IPS DF 6.9 (cell line): Measurements from ENCODE around the gene WASL.
A peak's percentile ranks its signal among the peaks of the same experiment; 100 is the strongest.

Experiments used
- DNase-seq: peaks from one replicate; pipeline ENCODE4 v3.0.0-alpha.2; 2013; ENCODE audit warnings: low read depth, low spot score
- H3K27ac ChIP-seq: one replicate; pipeline ENCODE4 v1.5.1; 2013; ENCODE audit warnings: low read length, control low read depth
- H3K27me3 ChIP-seq: 2 replicates; pipeline ENCODE4 v1.6.1; 2013; ENCODE audit warnings: mild to moderate bottlenecking, low read length; ENCODE audit not compliant: control insufficient read depth, insufficient read depth
- H3K36me3 ChIP-seq: 2 replicates; pipeline ENCODE4 v1.6.1; 2013; ENCODE audit warnings: low read length; ENCODE audit not compliant: control insufficient read depth, insufficient read depth
- H3K4me1 ChIP-seq: 2 replicates; pipeline ENCODE4 v1.6.1; 2013; ENCODE audit warnings: low read length; ENCODE audit not compliant: control insufficient read depth, insufficient read depth
- H3K4me3 ChIP-seq: 2 replicates; pipeline ENCODE4 v1.5.1; 2013; ENCODE audit warnings: mild to moderate bottlenecking, low read length
- H3K9me3 ChIP-seq: 2 replicates; pipeline ENCODE4 v1.6.1; 2013; ENCODE audit warnings: low read length, inconsistent platforms; ENCODE audit not compliant: control insufficient read depth, insufficient read depth
- WGBS: extraction: QIAGEN DNeasy Blood & Tissue Kit; methylation state at CpG from one replicate; pipeline ENCODE4 v1.1.7; 2013; ENCODE audit warnings: mixed read lengths, missing lambda C conversion rate; ENCODE audit not compliant: insufficient read length, insufficient coverage; 5-methylcytosine and 5-hydroxymethylcytosine counted together

Gene WASL

DNA sequence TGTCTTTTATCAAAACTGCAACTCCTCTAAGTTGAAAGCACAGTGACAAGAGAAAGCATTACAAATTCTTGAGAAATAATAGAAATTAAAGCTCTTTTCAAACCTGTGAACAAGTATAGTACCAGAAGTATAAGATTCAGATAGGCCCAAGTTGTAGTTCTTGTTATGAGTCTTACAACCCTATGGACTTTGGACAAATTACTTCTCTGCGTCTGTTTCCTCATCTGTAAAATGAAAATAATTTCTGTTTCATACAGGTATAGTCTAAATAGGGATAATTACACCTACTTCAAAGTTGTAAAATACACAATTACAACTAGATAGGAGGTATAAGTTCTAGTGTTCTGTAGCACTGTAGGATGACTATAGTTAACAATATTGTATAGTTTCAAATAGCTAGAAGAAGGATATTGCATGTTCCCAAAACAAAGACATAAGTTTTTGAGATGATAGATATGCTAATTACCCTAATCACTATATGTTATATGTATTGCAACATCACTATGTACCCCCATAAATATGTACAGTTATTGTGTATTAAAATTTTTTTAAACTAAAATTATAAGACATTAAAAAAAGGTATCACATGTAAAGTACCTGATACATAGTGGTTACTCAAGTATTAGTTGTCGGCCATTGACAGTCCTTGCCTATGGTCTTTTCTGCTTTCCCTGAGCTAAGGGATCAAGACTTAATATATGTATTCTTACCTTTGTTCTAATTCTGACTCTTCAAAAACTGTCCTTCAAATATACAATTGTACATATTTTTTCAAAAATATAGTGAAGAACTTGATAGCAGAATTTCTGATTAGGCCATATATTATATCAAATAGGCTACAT lies 1.8 kb upstream of the WASL start:
- Histone ChIP-seq H3K4me1 (no peaks in the 10 kb centered on the region; the same call in 1 of the 2 replicates), H3K27me3 (no peaks in the 10 kb centered on the region), H3K9me3 (no peaks in the 10 kb centered on the region), H3K4me3 (no peak overlapping the region), H3K27ac (no peak overlapping the region), H3K36me3 (no peaks in the 10 kb centered on the region)
- no peak for DNase-seq
- no CpG with 5 or more reads among the region's 2 CpGs for WGBS

DNA sequence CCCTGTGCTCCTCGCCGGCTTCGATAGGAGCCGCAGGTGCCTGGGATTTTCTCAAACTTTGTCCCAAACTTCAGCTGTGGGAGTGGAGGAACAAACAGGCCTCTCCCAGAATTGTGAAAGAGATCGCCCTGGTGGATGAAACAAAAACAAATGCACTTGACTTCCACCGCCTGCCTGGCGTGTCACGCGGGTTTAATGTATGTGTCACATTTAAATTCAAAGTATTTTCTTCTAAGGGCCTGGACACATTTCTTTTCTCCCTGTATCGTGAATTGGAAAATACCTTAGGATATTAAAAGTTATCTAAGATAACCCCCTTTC lies 694 bp upstream of the WASL start:
- WGBS = no CpG with 5 or more reads among the region's 10 CpGs
- Histone ChIP-seq H3K4me3 (peak overlapping the region; percentile 86), H3K36me3 (no peaks in the 10 kb centered on the region), H3K9me3 (no peaks in the 10 kb centered on the region), H3K4me1 (no peaks in the 10 kb centered on the region; the same call in 1 of the 2 replicates), H3K27me3 (no peaks in the 10 kb centered on the region), H3K27ac (no peak overlapping the region)
- DNase-seq = no peak

DNA sequence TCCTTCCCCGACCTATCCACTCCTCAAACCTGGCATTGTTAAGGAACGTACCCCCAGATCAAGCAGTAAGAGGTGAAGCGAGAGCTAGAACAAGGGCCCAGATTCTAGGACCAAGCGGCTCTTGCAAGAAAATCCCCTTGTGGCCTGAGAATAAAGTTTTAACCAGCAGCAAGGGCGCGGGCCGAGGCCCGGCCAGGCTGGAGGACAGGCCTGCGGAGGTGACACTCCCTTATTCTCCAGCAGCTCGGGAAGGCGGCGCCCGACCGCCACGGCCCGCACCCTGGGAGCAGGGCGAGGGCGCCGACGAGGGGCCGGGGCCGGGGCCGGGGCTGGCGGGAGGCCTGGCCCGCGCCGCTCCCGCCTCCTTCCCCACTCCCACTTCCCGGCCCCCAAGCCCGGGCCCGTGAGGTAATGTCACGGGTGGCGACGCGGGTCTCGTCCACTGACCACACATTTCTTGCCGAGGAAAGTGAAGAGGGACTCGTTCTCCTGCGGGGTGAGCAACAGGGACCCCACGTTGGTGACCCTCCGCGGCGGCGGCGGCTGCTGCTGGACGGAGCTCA lies 551 bp downstream of the WASL start:
- no peaks in the 10 kb centered on the region for H3K27me3 ChIP-seq
- DNase-seq = no peak
- H3K4me1 ChIP-seq = no peaks in the 10 kb centered on the region; the same call in 1 of the 2 replicates
- WGBS = no CpG with 5 or more reads among the region's 46 CpGs
- H3K9me3 ChIP-seq = no peaks in the 10 kb centered on the region
- H3K4me3 ChIP-seq = peak overlapping the region; percentile 86
- H3K27ac ChIP-seq = no peak overlapping the region
- H3K36me3 ChIP-seq = no peaks in the 10 kb centered on the region

DNA sequence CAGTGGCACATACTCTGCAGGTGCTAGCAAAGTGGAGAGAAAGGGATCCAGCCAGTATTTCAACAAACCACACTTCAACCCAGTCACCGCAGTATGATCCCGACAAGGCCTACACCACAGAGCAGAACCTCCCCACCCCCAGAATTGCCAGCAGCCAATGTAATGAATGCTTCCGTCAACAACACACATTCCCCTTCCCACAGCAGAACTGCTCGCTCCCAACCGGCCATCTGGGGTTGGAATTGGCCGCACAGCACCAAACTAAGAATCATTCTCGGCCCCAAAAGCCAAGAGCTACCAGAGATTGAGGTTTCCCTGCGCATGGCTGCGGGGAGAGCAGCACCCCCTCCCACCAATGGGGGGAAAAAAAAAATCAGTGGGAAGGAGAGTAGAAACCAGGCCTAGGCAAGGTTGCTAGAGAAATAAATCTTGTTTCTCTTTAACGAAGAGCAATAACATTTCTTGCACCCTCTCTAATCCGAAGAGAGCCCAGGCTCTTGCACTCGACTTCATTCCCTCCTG lies 1.1 kb downstream of the WASL start:
- no peaks in the 10 kb centered on the region for H3K27me3 ChIP-seq
- no peaks in the 10 kb centered on the region for H3K36me3 ChIP-seq
- H3K4me1 ChIP-seq = no peaks in the 10 kb centered on the region; the same call in 1 of the 2 replicates
- no peak overlapping the region for H3K27ac ChIP-seq
- peak; percentile 22 for DNase-seq
- no peaks in the 10 kb centered on the region for H3K9me3 ChIP-seq
- no CpG with 5 or more reads among the region's 12 CpGs for WGBS
- H3K4me3 ChIP-seq = peak overlapping the region; percentile 86; the same call in 1 of the 2 replicates

DNA sequence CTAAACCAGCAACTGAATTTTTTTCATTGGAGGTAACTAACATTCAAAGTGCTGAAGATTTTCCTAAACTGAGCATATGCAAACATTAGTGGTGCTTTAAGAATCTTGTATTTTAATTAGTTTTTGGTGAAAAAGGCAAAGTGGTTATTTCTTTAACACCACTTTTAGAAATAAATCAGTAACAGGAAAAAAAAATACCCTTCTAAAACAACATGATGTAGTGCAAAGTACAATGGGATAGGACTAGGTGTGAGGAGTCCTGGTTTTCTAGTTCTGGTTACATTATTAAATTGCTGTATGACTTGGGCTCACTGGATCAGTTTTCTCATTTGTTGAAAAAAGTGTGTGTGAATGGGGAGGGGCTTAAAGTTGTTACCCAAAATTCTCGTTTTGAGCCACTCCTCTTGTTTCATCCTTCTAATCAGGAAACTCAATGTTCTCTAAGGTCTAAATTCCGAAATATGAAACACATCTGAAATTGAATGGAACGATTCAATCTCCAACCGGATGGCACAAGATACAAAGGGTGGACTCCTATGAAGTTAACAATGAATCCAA lies 1.8 kb downstream of the WASL start:
- Histone ChIP-seq H3K36me3 (no peaks in the 10 kb centered on the region), H3K4me1 (no peaks in the 10 kb centered on the region), H3K4me3 (no peak overlapping the region; the same call in 1 of the 2 replicates), H3K27me3 (no peaks in the 10 kb centered on the region), H3K27ac (no peak overlapping the region), H3K9me3 (no peaks in the 10 kb centered on the region)
- no CpG with 5 or more reads among the region's 4 CpGs for WGBS
- no peak for DNase-seq

DNA sequence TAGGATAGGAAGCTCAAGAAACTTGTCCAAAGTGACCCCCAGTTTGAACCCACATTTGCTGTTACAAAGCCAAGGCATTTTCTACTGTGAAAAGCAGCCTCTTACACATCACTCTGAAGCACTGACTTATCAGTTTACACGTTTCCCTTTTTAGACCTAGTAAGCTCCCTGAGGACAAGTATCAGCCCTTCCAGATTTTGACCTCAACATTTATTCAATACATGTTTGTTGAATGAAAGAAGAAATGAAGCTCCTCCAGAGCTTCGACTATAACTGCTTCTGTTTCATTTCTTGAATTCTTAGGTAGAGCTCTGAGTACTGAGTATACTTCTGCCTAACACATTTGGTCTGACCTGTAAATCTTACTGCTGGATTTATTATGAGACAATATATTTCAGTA lies 2.7 kb downstream of the WASL start:
- no peaks in the 10 kb centered on the region for H3K36me3 ChIP-seq
- no CpG with 5 or more reads among the region's 2 CpGs for WGBS
- no peak overlapping the region for H3K4me3 ChIP-seq
- DNase-seq = no peak
- no peaks in the 10 kb centered on the region for H3K4me1 ChIP-seq
- no peaks in the 10 kb centered on the region for H3K27me3 ChIP-seq
- H3K9me3 ChIP-seq = no peaks in the 10 kb centered on the region
- no peak overlapping the region for H3K27ac ChIP-seq

DNA sequence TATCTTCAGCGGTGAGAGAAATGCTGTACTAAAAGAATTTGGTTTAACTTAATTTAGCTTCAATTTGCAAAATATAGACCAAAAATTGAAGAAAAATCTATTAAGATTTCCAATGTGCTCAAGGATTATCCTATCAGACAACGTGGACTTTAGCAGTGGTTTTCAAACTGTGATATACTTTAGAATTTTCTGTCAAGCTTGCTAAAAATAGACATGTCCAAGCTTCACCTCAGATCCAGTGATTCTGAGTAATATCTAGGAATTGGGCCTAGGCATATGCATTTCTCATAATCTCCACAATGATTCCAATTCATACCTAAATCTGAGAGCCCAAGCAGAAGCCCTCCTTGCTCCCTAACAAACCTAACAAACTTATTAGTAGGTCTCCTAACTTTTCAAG lies 3.4 kb downstream of the WASL start:
- no peak for DNase-seq
- Histone ChIP-seq H3K4me3 (no peak overlapping the region), H3K36me3 (no peaks in the 10 kb centered on the region), H3K4me1 (no peaks in the 10 kb centered on the region), H3K27ac (no peak overlapping the region), H3K9me3 (no peaks in the 10 kb centered on the region), H3K27me3 (no peaks in the 10 kb centered on the region)
- no CpG with 5 or more reads among the region's 2 CpGs for WGBS

DNA sequence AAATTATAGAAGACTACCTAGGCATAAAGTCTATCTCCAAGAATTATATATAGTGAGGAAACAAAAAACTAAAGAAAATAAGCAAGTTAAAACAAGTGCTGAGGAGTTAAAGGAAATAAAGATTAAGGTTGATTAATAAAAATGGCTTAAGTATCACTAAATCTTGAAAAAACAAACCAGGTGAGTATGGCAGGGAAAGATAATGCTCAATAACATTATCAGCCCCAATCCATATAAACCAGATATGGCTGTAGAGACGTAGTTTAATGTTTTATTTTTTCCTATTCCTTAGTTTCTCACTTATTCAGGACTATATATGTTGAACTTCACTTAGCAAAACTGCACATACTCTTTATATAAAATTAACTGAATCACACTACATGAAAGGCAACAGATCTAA lies 4.4 kb downstream of the WASL start:
- no peaks in the 10 kb centered on the region for H3K4me1 ChIP-seq
- H3K27ac ChIP-seq = no peak overlapping the region
- H3K27me3 ChIP-seq = no peaks in the 10 kb centered on the region
- no CpG with 5 or more reads among the region's 1 CpG for WGBS
- no peak for DNase-seq
- H3K36me3 ChIP-seq = no peaks in the 10 kb centered on the region
- H3K4me3 ChIP-seq = no peak overlapping the region
- no peaks in the 10 kb centered on the region for H3K9me3 ChIP-seq

DNA sequence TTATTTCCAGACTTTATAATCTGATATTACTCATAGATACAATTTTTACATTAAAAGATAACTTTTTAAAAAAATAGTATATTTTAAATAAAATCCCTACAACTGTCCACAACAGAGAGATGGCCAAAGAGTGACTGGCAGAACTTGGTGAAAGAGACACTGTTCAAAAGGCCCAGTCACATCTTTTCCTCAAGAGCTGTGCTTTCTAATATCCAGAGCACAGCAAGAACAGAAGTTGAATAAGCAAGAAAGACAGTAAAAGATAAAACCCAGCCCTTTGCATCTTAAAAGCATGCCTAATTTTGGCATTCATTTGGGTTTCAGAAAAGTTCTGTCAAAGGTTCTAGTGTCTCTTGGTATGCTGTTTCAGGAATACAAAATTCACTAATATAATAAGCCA lies 6.9 kb downstream of the WASL start:
- DNase-seq = no peak
- Histone ChIP-seq H3K4me3 (no peak overlapping the region), H3K36me3 (no peaks in the 10 kb centered on the region), H3K27ac (no peak overlapping the region), H3K4me1 (no peaks in the 10 kb centered on the region), H3K9me3 (no peaks in the 10 kb centered on the region), H3K27me3 (no peaks in the 10 kb centered on the region)

DNA sequence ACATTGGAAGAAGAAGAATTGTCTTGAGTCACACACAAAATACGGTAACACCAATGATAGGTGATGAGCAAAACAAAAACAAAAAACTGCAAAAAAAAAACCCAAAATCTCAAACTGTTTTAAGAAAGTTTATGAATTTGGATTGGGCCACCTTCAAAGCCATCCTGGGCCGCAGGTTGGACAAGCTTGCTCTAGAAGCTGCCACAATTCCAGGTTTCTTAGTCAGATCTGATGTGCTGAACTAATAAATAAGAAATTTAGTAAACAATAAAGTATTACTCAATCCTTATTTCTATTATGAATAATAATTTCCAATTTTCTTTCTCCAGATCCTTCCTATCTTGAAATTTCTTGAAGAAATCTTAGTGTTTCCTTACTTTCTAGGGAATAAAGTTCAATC lies 10.0 kb downstream of the WASL start:
- no peak for DNase-seq

More for the DNA sequence above, 10.0 kb downstream of the WASL start:
- no peak overlapping the region for H3K4me3 ChIP-seq
- WGBS = no CpG with 5 or more reads among the region's 2 CpGs
- no peaks in the 10 kb centered on the region for H3K27me3 ChIP-seq
- H3K4me1 ChIP-seq = no peaks in the 10 kb centered on the region
- no peaks in the 10 kb centered on the region for H3K36me3 ChIP-seq
- H3K9me3 ChIP-seq = no peaks in the 10 kb centered on the region
- no peak overlapping the region for H3K27ac ChIP-seq
